ENCODE data around the gene MPND. TPM values are rescaled to one million over a fixed set of nuclear protein-coding genes. Genes with fewer than 3 reads are reported as not detected.

Gene MPND
- total and polyA plus RNA-seq, 2 of the 13 experiments (the other 11 are each of a cell fraction or from before 2014, with no cell fraction given) = 10.8 to 15.8 TPM

DNA sequence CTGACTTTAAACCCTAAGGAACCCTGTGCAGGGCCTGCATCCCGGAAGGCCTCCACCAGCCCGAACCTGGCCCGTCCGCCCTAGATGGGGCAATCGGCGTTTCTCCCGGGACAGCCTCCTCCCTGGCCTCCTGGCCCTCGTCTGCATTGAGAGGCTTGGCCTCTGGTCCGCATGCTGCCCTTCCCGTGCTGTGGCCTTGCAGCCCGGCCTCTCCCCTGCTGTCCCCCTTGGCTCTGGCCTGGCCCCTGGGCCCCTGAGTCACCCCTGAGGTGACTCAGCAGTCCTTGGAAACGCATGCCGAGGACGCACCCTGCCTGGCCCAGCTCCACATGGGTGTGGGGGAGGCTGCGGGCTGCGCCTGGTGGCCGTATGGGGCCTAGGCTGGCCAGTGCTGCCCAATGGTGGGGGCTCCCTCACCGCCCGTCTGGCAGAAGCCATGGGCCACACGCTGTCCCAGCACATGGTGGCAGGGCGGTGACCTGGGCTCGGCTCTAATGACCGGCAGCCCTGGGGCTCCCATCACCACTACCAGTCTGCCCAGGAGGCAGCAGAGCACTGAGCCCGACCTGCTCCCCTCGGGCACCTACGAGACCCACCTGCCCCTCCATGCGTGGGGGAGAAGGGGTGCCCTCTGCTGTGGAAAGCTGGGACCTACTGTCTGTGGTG lies 31.3 kb downstream of the MPND start (continued):
- TF ChIP-seq, protein P1, sequence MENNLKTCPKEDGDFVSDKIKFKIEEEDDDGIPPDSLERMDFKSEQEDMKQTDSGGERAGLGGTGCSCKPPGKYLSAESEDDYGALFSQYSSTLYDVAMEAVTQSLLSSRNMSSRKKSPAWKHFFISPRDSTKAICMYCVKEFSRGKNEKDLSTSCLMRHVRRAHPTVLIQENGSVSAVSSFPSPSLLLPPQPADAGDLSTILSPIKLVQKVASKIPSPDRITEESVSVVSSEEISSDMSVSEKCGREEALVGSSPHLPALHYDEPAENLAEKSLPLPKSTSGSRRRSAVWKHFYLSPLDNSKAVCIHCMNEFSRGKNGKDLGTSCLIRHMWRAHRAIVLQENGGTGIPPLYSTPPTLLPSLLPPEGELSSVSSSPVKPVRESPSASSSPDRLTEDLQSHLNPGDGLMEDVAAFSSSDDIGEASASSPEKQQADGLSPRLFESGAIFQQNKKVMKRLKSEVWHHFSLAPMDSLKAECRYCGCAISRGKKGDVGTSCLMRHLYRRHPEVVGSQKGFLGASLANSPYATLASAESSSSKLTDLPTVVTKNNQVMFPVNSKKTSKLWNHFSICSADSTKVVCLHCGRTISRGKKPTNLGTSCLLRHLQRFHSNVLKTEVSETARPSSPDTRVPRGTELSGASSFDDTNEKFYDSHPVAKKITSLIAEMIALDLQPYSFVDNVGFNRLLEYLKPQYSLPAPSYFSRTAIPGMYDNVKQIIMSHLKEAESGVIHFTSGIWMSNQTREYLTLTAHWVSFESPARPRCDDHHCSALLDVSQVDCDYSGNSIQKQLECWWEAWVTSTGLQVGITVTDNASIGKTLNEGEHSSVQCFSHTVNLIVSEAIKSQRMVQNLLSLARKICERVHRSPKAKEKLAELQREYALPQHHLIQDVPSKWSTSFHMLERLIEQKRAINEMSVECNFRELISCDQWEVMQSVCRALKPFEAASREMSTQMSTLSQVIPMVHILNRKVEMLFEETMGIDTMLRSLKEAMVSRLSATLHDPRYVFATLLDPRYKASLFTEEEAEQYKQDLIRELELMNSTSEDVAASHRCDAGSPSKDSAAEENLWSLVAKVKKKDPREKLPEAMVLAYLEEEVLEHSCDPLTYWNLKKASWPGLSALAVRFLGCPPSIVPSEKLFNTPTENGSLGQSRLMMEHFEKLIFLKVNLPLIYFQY (CRISPR knock-in tag; IDR thresholded peaks at IDR 0.05; ENCODE audit: borderline replicate concordance) = no peak
- no peak for TF ChIP-seq SNAPC2 (CRISPR knock-in tag; IDR thresholded peaks at IDR 0.05)
- TF ChIP-seq, protein P2, sequence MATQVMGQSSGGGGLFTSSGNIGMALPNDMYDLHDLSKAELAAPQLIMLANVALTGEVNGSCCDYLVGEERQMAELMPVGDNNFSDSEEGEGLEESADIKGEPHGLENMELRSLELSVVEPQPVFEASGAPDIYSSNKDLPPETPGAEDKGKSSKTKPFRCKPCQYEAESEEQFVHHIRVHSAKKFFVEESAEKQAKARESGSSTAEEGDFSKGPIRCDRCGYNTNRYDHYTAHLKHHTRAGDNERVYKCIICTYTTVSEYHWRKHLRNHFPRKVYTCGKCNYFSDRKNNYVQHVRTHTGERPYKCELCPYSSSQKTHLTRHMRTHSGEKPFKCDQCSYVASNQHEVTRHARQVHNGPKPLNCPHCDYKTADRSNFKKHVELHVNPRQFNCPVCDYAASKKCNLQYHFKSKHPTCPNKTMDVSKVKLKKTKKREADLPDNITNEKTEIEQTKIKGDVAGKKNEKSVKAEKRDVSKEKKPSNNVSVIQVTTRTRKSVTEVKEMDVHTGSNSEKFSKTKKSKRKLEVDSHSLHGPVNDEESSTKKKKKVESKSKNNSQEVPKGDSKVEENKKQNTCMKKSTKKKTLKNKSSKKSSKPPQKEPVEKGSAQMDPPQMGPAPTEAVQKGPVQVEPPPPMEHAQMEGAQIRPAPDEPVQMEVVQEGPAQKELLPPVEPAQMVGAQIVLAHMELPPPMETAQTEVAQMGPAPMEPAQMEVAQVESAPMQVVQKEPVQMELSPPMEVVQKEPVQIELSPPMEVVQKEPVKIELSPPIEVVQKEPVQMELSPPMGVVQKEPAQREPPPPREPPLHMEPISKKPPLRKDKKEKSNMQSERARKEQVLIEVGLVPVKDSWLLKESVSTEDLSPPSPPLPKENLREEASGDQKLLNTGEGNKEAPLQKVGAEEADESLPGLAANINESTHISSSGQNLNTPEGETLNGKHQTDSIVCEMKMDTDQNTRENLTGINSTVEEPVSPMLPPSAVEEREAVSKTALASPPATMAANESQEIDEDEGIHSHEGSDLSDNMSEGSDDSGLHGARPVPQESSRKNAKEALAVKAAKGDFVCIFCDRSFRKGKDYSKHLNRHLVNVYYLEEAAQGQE (IDR thresholded peaks at IDR 0.05; ENCODE audit: borderline replicate concordance in 1 of 2, low read depth in 1 of 2, low read length in 2 of 2) = no peak
- TF ChIP-seq SMC3 (IDR thresholded peaks at IDR 0.05; ENCODE audit: low read length) = no peak
- TF ChIP-seq, protein P3, sequence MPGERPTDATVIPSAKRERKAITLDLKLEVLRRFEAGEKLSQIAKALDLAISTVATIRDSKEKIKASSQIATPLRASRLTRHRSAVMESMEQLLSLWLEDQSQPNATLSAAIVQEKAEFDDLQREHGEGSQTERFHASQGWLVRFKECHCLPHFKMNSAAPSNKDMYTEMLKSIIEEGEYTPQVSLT (CRISPR knock-in tag; IDR thresholded peaks at IDR 0.05; ENCODE audit: borderline replicate concordance, low read depth) = no peak
- TF ChIP-seq, protein P4, sequence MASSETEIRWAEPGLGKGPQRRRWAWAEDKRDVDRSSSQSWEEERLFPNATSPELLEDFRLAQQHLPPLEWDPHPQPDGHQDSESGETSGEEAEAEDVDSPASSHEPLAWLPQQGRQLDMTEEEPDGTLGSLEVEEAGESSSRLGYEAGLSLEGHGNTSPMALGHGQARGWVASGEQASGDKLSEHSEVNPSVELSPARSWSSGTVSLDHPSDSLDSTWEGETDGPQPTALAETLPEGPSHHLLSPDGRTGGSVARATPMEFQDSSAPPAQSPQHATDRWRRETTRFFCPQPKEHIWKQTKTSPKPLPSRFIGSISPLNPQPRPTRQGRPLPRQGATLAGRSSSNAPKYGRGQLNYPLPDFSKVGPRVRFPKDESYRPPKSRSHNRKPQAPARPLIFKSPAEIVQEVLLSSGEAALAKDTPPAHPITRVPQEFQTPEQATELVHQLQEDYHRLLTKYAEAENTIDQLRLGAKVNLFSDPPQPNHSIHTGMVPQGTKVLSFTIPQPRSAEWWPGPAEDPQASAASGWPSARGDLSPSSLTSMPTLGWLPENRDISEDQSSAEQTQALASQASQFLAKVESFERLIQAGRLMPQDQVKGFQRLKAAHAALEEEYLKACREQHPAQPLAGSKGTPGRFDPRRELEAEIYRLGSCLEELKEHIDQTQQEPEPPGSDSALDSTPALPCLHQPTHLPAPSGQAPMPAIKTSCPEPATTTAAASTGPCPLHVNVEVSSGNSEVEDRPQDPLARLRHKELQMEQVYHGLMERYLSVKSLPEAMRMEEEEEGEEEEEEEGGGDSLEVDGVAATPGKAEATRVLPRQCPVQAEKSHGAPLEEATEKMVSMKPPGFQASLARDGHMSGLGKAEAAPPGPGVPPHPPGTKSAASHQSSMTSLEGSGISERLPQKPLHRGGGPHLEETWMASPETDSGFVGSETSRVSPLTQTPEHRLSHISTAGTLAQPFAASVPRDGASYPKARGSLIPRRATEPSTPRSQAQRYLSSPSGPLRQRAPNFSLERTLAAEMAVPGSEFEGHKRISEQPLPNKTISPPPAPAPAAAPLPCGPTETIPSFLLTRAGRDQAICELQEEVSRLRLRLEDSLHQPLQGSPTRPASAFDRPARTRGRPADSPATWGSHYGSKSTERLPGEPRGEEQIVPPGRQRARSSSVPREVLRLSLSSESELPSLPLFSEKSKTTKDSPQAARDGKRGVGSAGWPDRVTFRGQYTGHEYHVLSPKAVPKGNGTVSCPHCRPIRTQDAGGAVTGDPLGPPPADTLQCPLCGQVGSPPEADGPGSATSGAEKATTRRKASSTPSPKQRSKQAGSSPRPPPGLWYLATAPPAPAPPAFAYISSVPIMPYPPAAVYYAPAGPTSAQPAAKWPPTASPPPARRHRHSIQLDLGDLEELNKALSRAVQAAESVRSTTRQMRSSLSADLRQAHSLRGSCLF (CRISPR knock-in tag; IDR thresholded peaks at IDR 0.05; ENCODE audit: borderline replicate concordance) = no peak
- TF ChIP-seq, protein P5, sequence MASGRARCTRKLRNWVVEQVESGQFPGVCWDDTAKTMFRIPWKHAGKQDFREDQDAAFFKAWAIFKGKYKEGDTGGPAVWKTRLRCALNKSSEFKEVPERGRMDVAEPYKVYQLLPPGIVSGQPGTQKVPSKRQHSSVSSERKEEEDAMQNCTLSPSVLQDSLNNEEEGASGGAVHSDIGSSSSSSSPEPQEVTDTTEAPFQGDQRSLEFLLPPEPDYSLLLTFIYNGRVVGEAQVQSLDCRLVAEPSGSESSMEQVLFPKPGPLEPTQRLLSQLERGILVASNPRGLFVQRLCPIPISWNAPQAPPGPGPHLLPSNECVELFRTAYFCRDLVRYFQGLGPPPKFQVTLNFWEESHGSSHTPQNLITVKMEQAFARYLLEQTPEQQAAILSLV (CRISPR knock-in tag; IDR thresholded peaks at IDR 0.05; ENCODE audit: borderline replicate concordance) = peak; percentile 66; the same call in 1 of the 2 replicates
- no peak; the same call in 1 of the 2 replicates for TF ChIP-seq ZNF263 (CRISPR knock-in tag; IDR thresholded peaks at IDR 0.05)
- TF ChIP-seq, protein P6, sequence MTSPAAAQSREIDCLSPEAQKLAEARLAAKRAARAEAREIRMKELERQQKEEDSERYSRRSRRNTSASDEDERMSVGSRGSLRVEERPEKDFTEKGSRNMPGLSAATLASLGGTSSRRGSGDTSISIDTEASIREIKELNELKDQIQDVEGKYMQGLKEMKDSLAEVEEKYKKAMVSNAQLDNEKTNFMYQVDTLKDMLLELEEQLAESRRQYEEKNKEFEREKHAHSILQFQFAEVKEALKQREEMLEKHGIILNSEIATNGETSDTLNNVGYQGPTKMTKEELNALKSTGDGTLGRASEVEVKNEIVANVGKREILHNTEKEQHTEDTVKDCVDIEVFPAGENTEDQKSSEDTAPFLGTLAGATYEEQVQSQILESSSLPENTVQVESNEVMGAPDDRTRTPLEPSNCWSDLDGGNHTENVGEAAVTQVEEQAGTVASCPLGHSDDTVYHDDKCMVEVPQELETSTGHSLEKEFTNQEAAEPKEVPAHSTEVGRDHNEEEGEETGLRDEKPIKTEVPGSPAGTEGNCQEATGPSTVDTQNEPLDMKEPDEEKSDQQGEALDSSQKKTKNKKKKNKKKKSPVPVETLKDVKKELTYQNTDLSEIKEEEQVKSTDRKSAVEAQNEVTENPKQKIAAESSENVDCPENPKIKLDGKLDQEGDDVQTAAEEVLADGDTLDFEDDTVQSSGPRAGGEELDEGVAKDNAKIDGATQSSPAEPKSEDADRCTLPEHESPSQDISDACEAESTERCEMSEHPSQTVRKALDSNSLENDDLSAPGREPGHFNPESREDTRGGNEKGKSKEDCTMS (CRISPR knock-in tag; conservative IDR thresholded peaks at IDR 0.05) = no peak
- TF ChIP-seq ZNF747 (CRISPR knock-in tag; IDR thresholded peaks at IDR 0.05; ENCODE audit: borderline replicate concordance) = no peak

All from HepG2 (cell line).